Trophoblast cell (in vitro differentiated cells and primary cell): ENCODE data around the gene P2RX6.
"Not testable (repeated sequence)": the region's sequence is repeated elsewhere in the genome, so short reads cannot be mapped to it uniquely, and the experiment has no call there.

Source experiments
- DNase-seq, 2 donors: peaks; one replicate each; pipeline ENCODE4 v3.0.0-alpha.2; 2016
- H2AFZ ChIP-seq: 2 replicates; pipeline ENCODE4 v1.6.1; 2013; ENCODE audit warnings: low read length, moderate library complexity, mild to moderate bottlenecking; ENCODE audit not compliant: insufficient read depth, poor library complexity
- H2AK5ac ChIP-seq: 2 replicates; pipeline ENCODE4 v1.6.1; 2013; ENCODE audit warnings: mild to moderate bottlenecking, low read length
- H2BK120ac ChIP-seq: 2 replicates; pipeline ENCODE4 v1.6.1; 2013; ENCODE audit warnings: low read length, mild to moderate bottlenecking, moderate library complexity; ENCODE audit not compliant: insufficient read depth, poor library complexity
- H2BK12ac ChIP-seq: 2 replicates; pipeline ENCODE4 v1.6.1; 2013; ENCODE audit warnings: mild to moderate bottlenecking, low read length, moderate library complexity
- H2BK5ac ChIP-seq: 2 replicates; pipeline ENCODE4 v1.6.1; 2013; ENCODE audit warnings: low read length, low read depth, moderate library complexity, mild to moderate bottlenecking; ENCODE audit not compliant: poor library complexity
- H3K14ac ChIP-seq: 2 replicates; pipeline ENCODE4 v1.6.1; 2013; ENCODE audit warnings: mild to moderate bottlenecking, low read length
- H3K18ac ChIP-seq: 2 replicates; pipeline ENCODE4 v1.6.1; 2013; ENCODE audit warnings: mild to moderate bottlenecking, low read length
- H3K23ac ChIP-seq: 2 replicates; pipeline ENCODE4 v1.6.1; 2013; ENCODE audit warnings: low read length
- H3K27ac ChIP-seq: 2 replicates; pipeline ENCODE4 v1.5.1; 2013; ENCODE audit warnings: low read depth, mild to moderate bottlenecking, inconsistent platforms, low read length, moderate library complexity
- H3K27me3 ChIP-seq: 2 replicates; pipeline ENCODE4 v1.6.1; 2013; ENCODE audit warnings: inconsistent platforms, mild to moderate bottlenecking, low read length, moderate library complexity; ENCODE audit not compliant: insufficient read depth
- H3K36me3 ChIP-seq, 2 experiments: 1 replicate in 1 of 2; 2 replicates in 1 of 2; pipeline ENCODE4 v1.6.1; 2013; ENCODE audit warnings: low read length in 2 of 2, mild to moderate bottlenecking in 2 of 2, moderate library complexity in 1 of 2; ENCODE audit not compliant: insufficient read depth in 2 of 2, control insufficient read depth in 1 of 2
- H3K4ac ChIP-seq: 2 replicates; pipeline ENCODE4 v1.6.1; 2013; ENCODE audit warnings: low read depth, mild to moderate bottlenecking, low read length, moderate library complexity
- H3K4me1 ChIP-seq, 2 experiments: 1 replicate in 1 of 2; 2 replicates in 1 of 2; pipeline ENCODE4 v1.6.1; 2013; ENCODE audit warnings: low read length in 2 of 2, mild to moderate bottlenecking in 2 of 2, moderate library complexity in 1 of 2; ENCODE audit not compliant: insufficient read depth in 2 of 2, control insufficient read depth in 1 of 2
- H3K4me2 ChIP-seq: 2 replicates; pipeline ENCODE4 v1.6.1; 2013; ENCODE audit warnings: inconsistent platforms, mild to moderate bottlenecking, low read length, moderate library complexity
- H3K4me3 ChIP-seq: 2 replicates; pipeline ENCODE4 v1.5.1; 2013; ENCODE audit warnings: mild to moderate bottlenecking, low read depth, low read length, inconsistent platforms
- H3K79me1 ChIP-seq: one replicate; pipeline ENCODE4 v1.6.1; 2013; ENCODE audit warnings: low read length
- H3K79me2 ChIP-seq: 2 replicates; pipeline ENCODE4 v1.6.1; 2013; ENCODE audit warnings: low read length, mild to moderate bottlenecking; ENCODE audit not compliant: control insufficient read depth, insufficient read depth, poor library complexity
- H3K9ac ChIP-seq: 2 replicates; pipeline ENCODE4 v1.6.1; 2013; ENCODE audit warnings: mild to moderate bottlenecking, low read length
- H3K9me3 ChIP-seq: 2 replicates; pipeline ENCODE4 v1.6.1; 2013; ENCODE audit warnings: low read depth, mild to moderate bottlenecking, control low read depth, inconsistent platforms, low read length; ENCODE audit not compliant: insufficient read depth
- H4K12ac ChIP-seq: 2 replicates; pipeline ENCODE4 v1.6.1; 2013; ENCODE audit warnings: low read depth, mild to moderate bottlenecking, low read length, moderate library complexity
- H4K8ac ChIP-seq: 2 replicates; pipeline ENCODE4 v1.6.1; 2013; ENCODE audit warnings: low read depth, mild to moderate bottlenecking, low read length, moderate library complexity
- H4K91ac ChIP-seq: one replicate; pipeline ENCODE4 v1.6.1; 2013; ENCODE audit warnings: low read depth, mild to moderate bottlenecking, low read length, moderate library complexity
- WGBS: extraction: QIAGEN DNeasy Blood & Tissue Kit; methylation state at CpG from one replicate; pipeline ENCODE4 v1.1.7; 2013; ENCODE audit warnings: missing lambda C conversion rate; ENCODE audit not compliant: insufficient read length, insufficient coverage; ENCODE audit errors: extremely low coverage; 5-methylcytosine and 5-hydroxymethylcytosine counted together

Gene P2RX6

GRCh38 chr22:21055880-21056319 lies 40.9 kb downstream of the P2RX6 start:
- Histone ChIP-seq H3K4me3 (no peak overlapping the region), H3K23ac (no peak overlapping the region), H4K8ac (no peak overlapping the region), H3K9me3 (no peaks in the 10 kb centered on the region), H3K79me2 (no peaks in the 10 kb centered on the region), H3K27me3 (no peaks in the 10 kb centered on the region), H3K4me2 (no peak overlapping the region), H2AFZ (no peak overlapping the region), H3K4me1 (peaks cover 4 to 7% of the 10 kb centered on the region in 2 experiments), H2BK5ac (no peak overlapping the region), H3K36me3 (no peaks in the 10 kb centered on the region), H3K79me1 (no peaks in the 10 kb centered on the region), H3K27ac (no peak overlapping the region), H2AK5ac (no peak overlapping the region), H3K18ac (no peak overlapping the region), H4K91ac (no peak overlapping the region), H4K12ac (no peak overlapping the region), H3K9ac (no peak overlapping the region), H3K4ac (no peak overlapping the region), H2BK120ac (no peak overlapping the region), H2BK12ac (no peak overlapping the region), H3K14ac (no peak overlapping the region)
- DNase-seq, result no peak
- no CpG with 5 or more reads among the region's 7 CpGs for WGBS

- H4K91ac ChIP-seq, H3K36me3 ChIP-seq, H3K4ac ChIP-seq, DNase-seq, H2BK12ac ChIP-seq, H3K27ac ChIP-seq, H2BK5ac ChIP-seq, H2AFZ ChIP-seq, H3K18ac ChIP-seq, H3K4me1 ChIP-seq, H2BK120ac ChIP-seq, H2AK5ac ChIP-seq, H3K27me3 ChIP-seq, H4K8ac ChIP-seq, H3K9me3 ChIP-seq, H3K79me1 ChIP-seq, H4K12ac ChIP-seq, H3K14ac ChIP-seq, H3K4me3 ChIP-seq, H3K23ac ChIP-seq, H3K9ac ChIP-seq, H3K4me2 ChIP-seq, H3K79me2 ChIP-seq: not testable (repeated sequence)
- no CpG with 5 or more reads among the region's 8 CpGs for WGBS
Measured at GRCh38 chr22:21060363-21060762, 45.4 kb downstream of the P2RX6 start.

- not testable (repeated sequence) for H3K4me1 ChIP-seq, H3K36me3 ChIP-seq, H2AFZ ChIP-seq, H4K91ac ChIP-seq, H3K9ac ChIP-seq, H3K4me2 ChIP-seq, H3K79me1 ChIP-seq, H3K23ac ChIP-seq, H2AK5ac ChIP-seq, H3K27me3 ChIP-seq, H3K79me2 ChIP-seq, H3K18ac ChIP-seq, H4K12ac ChIP-seq, DNase-seq, H3K9me3 ChIP-seq, H3K4me3 ChIP-seq, H3K4ac ChIP-seq, H3K14ac ChIP-seq, H2BK120ac ChIP-seq, H3K27ac ChIP-seq, H2BK5ac ChIP-seq, H2BK12ac ChIP-seq, H4K8ac ChIP-seq
- WGBS, result no CpG with 5 or more reads among the region's 18 CpGs
Measured at GRCh38 chr22:21061660-21062321, 46.8 kb downstream of the P2RX6 start.

GRCh38 chr22:21064425-21064824 lies 49.5 kb downstream of the P2RX6 start:
- no CpG with 5 or more reads among the region's 11 CpGs for WGBS
- not testable (repeated sequence) for H2BK120ac ChIP-seq, H2AK5ac ChIP-seq, H3K4ac ChIP-seq, H3K79me1 ChIP-seq, H3K4me1 ChIP-seq, H2BK5ac ChIP-seq, H3K4me3 ChIP-seq, H3K14ac ChIP-seq, H3K36me3 ChIP-seq, DNase-seq, H3K4me2 ChIP-seq, H2AFZ ChIP-seq, H4K8ac ChIP-seq, H2BK12ac ChIP-seq, H3K27ac ChIP-seq, H3K18ac ChIP-seq, H3K23ac ChIP-seq, H3K9me3 ChIP-seq, H4K12ac ChIP-seq, H3K79me2 ChIP-seq, H3K9ac ChIP-seq, H4K91ac ChIP-seq, H3K27me3 ChIP-seq
